NCI-H510A (cell line): Measurements from ENCODE around the gene EVL.
"Not testable (repeated sequence)": the region's sequence is repeated elsewhere in the genome, so short reads cannot be mapped to it uniquely, and the experiment has no call there.

Experiments
- DNase-seq: peaks from one replicate; lab custom pipeline; 2025; lab: John Stamatoyannopoulos, UW

EVL gene

GRCh38 chr14:100172811-100173210 is 107.6 kb downstream of the EVL start:
- no peak for DNase-seq

- DNase-seq = no peak
Measured at GRCh38 chr14:100173353-100173752, 108.1 kb downstream of the EVL start.

- no peak for DNase-seq
Measured at GRCh38 chr14:100176811-100177327, 111.6 kb downstream of the EVL start.

GRCh38 chr14:100178691-100179090 is 113.5 kb downstream of the EVL start:
- no peak for DNase-seq

- not testable (repeated sequence) for DNase-seq
Measured at GRCh38 chr14:100180671-100181070, 115.4 kb downstream of the EVL start.

- DNase-seq = not testable (repeated sequence)
Measured at GRCh38 chr14:100181876-100182551, 116.8 kb downstream of the EVL start.

- peak; percentile 63 for DNase-seq
Measured at GRCh38 chr14:100187247-100187833, 122.1 kb downstream of the EVL start.

GRCh38 chr14:100188392-100189030 is 123.3 kb downstream of the EVL start:
- no peak for DNase-seq

GRCh38 chr14:100190126-100190525 is 124.9 kb downstream of the EVL start:
- no peak for DNase-seq

GRCh38 chr14:100191584-100192249 is 126.5 kb downstream of the EVL start:
- no peak for DNase-seq

- DNase-seq = no peak
Measured at GRCh38 chr14:100192250-100192671, 127.0 kb downstream of the EVL start.

GRCh38 chr14:100192672-100193416 is 127.6 kb downstream of the EVL start:
- DNase-seq = peak; percentile 98
